ENCODE results near the gene DLG5. TPM values are rescaled to one million over a fixed set of nuclear protein-coding genes. Genes with fewer than 3 reads are reported as not detected.

The DLG5 gene
- total and polyA plus RNA-seq, 10 of the 15 experiments (the other 5 are each of a cell fraction or from before 2014, with no cell fraction given): 0.18 to 6.6 (median 2.7) TPM

- Histone ChIP-seq H3K27me3 (replicated peaks in 1 of 2; ENCODE audit: control insufficient read depth in 2 of 2, insufficient read depth in 2 of 2, low read length in 1 of 2) (no peaks in the 10 kb centered on the region; a peak in 1 of 4 replicates), H3K27ac (ENCODE audit: control insufficient read depth, insufficient read depth) (no peak overlapping the region), H3K9ac (ENCODE audit: control insufficient read depth, insufficient read depth, low read length) (no peak overlapping the region), H2AFZ (ENCODE audit: control insufficient read depth, low read depth, low read length) (no peak overlapping the region), H3K36me3 (ENCODE audit: control insufficient read depth in 2 of 2, insufficient read depth in 2 of 2, low read length in 1 of 2) (no peaks in the 10 kb centered on the region), H3K79me2 (ENCODE audit: control insufficient read depth, insufficient read depth, low read length) (no peaks in the 10 kb centered on the region), H3K4me2 (ENCODE audit: control insufficient read depth, insufficient read depth) (no peak overlapping the region), H3K9me3 (replicated peaks; ENCODE audit: control insufficient read depth, insufficient read depth, low read length) (peaks cover 6% of the 10 kb centered on the region; the same call in 1 of the 3 replicates), H3K4me3 (no peak overlapping the region), H4K20me1 (ENCODE audit: control insufficient read depth, insufficient read depth) (no peaks in the 10 kb centered on the region), H3K4me1 (ENCODE audit: control insufficient read depth, insufficient read depth, low read length) (no peaks in the 10 kb centered on the region)
- FAIRE-seq: no peak
- in situ Hi-C loops (cut with MboI) (no loop called here), intact Hi-C loops (cut with micrococcal nuclease; ENCODE audit: unreplicated experiment) (no loop called here)
- POLR2A ChIA-PET: no interaction called here
- SMC1A ChIA-PET (ENCODE audit: uncharacterized antibody, unreplicated experiment): no interaction called here
- DNase-seq (ENCODE audit: low read depth, low spot score): no peak
- no peak for ATAC-seq
- TF ChIP-seq, protein P1, sequence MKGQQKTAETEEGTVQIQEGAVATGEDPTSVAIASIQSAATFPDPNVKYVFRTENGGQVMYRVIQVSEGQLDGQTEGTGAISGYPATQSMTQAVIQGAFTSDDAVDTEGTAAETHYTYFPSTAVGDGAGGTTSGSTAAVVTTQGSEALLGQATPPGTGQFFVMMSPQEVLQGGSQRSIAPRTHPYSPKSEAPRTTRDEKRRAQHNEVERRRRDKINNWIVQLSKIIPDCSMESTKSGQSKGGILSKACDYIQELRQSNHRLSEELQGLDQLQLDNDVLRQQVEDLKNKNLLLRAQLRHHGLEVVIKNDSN (IDR thresholded peaks at IDR 0.05; ENCODE audit: borderline replicate concordance, extremely low read length, insufficient read depth, low read depth, low read length): no peak
- TF ChIP-seq STAT3 (IDR thresholded peaks at IDR 0.05; ENCODE audit: low read depth, low read length): no peak
- TF ChIP-seq POLR2A (IDR thresholded peaks at IDR 0.05; ENCODE audit: low read depth, low read length): no peak
- TF ChIP-seq ETV6 (conservative IDR thresholded peaks at IDR 0.05 in 1 of 2, IDR thresholded peaks at IDR 0.05 in 1 of 2; ENCODE audit: borderline replicate concordance in 1 of 2, low read depth in 1 of 2): no peak
- 57% methylated on average over 7 of the region's 7 CpGs for WGBS (ENCODE audit: insufficient coverage, insufficient replicate concordance, low lambda C conversion rate, missing lambda C conversion rate)
- BruUV-seq (replicated peaks): no TSS peak
- CTCF ChIA-PET: interaction anchor here (0.9 to 1.5 kb wide), 5 partner anchors 12 to 60 kb away, joined by 3 to 4 read pairs (median 3); no protein-coding TSS in a partner anchor
- RAD21 ChIA-PET (ENCODE audit: unreplicated experiment): no interaction called here
Measured at GRCh38 chr10:77771851-77772250, 154.7 kb downstream of the DLG5 start.

DNA sequence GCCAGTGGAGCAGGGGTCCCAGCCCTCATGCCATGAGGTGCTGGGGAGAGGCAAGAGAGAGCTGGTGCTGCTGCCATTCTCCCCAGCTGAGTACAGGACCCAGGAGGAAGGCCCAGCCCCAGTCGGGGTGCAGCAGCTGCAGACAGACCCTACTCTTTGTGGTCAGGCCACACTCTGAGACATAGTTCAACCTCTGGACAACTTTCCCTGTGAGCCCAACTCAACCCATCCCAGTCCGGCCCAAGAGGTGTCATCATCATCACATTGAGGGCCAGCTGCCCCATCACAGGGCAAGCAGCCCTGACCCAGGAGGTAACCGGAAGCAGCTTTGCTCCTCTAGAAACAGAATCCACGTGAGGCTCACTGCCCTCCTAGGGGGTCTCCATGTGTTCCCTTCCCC lies 155.1 kb downstream of the DLG5 start:
- no peak overlapping the region for H3K27ac ChIP-seq (ENCODE audit: control insufficient read depth, insufficient read depth)
- H3K4me3 ChIP-seq: no peak overlapping the region
- no TSS peak for BruUV-seq (replicated peaks)
- POLR2A ChIA-PET: no interaction called here
- no peaks in the 10 kb centered on the region for H3K4me1 ChIP-seq (ENCODE audit: control insufficient read depth, insufficient read depth, low read length)
- H3K36me3 ChIP-seq (ENCODE audit: control insufficient read depth in 2 of 2, insufficient read depth in 2 of 2, low read length in 1 of 2): no peaks in the 10 kb centered on the region
- no peak overlapping the region for H3K9ac ChIP-seq (ENCODE audit: control insufficient read depth, insufficient read depth, low read length)
- peaks cover 3% of the 10 kb centered on the region; the same call in 1 of the 3 replicates for H3K9me3 ChIP-seq (replicated peaks; ENCODE audit: control insufficient read depth, insufficient read depth, low read length)
- WGBS (ENCODE audit: insufficient coverage, insufficient replicate concordance, low lambda C conversion rate, missing lambda C conversion rate): 55% methylated on average over 4 of the region's 4 CpGs
- no peaks in the 10 kb centered on the region for H3K79me2 ChIP-seq (ENCODE audit: control insufficient read depth, insufficient read depth, low read length)
- no peak overlapping the region for H3K4me2 ChIP-seq (ENCODE audit: control insufficient read depth, insufficient read depth)
- no peak for DNase-seq (ENCODE audit: low read depth, low spot score)
- H4K20me1 ChIP-seq (ENCODE audit: control insufficient read depth, insufficient read depth): no peaks in the 10 kb centered on the region
- intact Hi-C loops (cut with micrococcal nuclease; ENCODE audit: unreplicated experiment): no loop called here
- CTCF ChIA-PET: interaction anchor here (1.0 to 1.5 kb wide), 2 partner anchors 49 to 52 kb away, joined by 3 to 4 read pairs; no protein-coding TSS in a partner anchor
- H2AFZ ChIP-seq (ENCODE audit: control insufficient read depth, low read depth, low read length): no peak overlapping the region
- TF ChIP-seq, protein P2, sequence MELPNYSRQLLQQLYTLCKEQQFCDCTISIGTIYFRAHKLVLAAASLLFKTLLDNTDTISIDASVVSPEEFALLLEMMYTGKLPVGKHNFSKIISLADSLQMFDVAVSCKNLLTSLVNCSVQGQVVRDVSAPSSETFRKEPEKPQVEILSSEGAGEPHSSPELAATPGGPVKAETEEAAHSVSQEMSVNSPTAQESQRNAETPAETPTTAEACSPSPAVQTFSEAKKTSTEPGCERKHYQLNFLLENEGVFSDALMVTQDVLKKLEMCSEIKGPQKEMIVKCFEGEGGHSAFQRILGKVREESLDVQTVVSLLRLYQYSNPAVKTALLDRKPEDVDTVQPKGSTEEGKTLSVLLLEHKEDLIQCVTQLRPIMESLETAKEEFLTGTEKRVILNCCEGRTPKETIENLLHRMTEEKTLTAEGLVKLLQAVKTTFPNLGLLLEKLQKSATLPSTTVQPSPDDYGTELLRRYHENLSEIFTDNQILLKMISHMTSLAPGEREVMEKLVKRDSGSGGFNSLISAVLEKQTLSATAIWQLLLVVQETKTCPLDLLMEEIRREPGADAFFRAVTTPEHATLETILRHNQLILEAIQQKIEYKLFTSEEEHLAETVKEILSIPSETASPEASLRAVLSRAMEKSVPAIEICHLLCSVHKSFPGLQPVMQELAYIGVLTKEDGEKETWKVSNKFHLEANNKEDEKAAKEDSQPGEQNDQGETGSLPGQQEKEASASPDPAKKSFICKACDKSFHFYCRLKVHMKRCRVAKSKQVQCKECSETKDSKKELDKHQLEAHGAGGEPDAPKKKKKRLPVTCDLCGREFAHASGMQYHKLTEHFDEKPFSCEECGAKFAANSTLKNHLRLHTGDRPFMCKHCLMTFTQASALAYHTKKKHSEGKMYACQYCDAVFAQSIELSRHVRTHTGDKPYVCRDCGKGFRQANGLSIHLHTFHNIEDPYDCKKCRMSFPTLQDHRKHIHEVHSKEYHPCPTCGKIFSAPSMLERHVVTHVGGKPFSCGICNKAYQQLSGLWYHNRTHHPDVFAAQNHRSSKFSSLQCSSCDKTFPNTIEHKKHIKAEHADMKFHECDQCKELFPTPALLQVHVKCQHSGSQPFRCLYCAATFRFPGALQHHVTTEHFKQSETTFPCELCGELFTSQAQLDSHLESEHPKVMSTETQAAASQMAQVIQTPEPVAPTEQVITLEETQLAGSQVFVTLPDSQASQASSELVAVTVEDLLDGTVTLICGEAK (IDR thresholded peaks at IDR 0.05; ENCODE audit: borderline replicate concordance): no peak
- TF ChIP-seq EED (IDR thresholded peaks at IDR 0.05; ENCODE audit: low read depth): no peak
- no peak for TF ChIP-seq SIN3A (IDR thresholded peaks at IDR 0.05; ENCODE audit: low read depth, low read length)
- TF ChIP-seq TCF3 (IDR thresholded peaks at IDR 0.05; ENCODE audit: borderline replicate concordance, insufficient read depth, low read depth, low read length): no peak
- TF ChIP-seq ZBTB33 (IDR thresholded peaks at IDR 0.05): no peak
- TF ChIP-seq POLR2AphosphoS2 (IDR thresholded peaks at IDR 0.05; ENCODE audit: low read depth, low read length): no peak
- FAIRE-seq: no peak
- H3K27me3 ChIP-seq (replicated peaks in 1 of 2; ENCODE audit: control insufficient read depth in 2 of 2, insufficient read depth in 2 of 2, low read length in 1 of 2): no peaks in the 10 kb centered on the region; a peak in 1 of 4 replicates
- in situ Hi-C loops (cut with MboI): no loop called here
- RAD21 ChIA-PET (ENCODE audit: unreplicated experiment): no interaction called here
- SMC1A ChIA-PET (ENCODE audit: uncharacterized antibody, unreplicated experiment): no interaction called here
- no peak for ATAC-seq
